Astrocyte of the cerebellum (primary cell): Measurements from ENCODE around the gene LDB2.

Experiments
- DNase-seq: peaks from one replicate; pipeline ENCODE4 v3.0.0-alpha.2; 2011; ENCODE audit warnings: low read depth
- H3K4me3 ChIP-seq: 2 replicates; pipeline ENCODE4 v1.5.1; 2011; ENCODE audit warnings: mild to moderate bottlenecking, low read depth, low read length, moderate library complexity
- in situ Hi-C: cut with HindIII; loops from 2 replicates; pipeline ENCODE4 v1.10.0; 2017; ENCODE audit warnings: low sequenced_read_pairs
- TF ChIP-seq, protein P1 (sequence below): IDR thresholded peaks from 2 replicates; pipeline ENCODE4 v1.5.1; 2012; ENCODE audit warnings: low read length, low read depth, moderate library complexity, mild to moderate bottlenecking; ENCODE audit errors: missing control alignments

LDB2 gene

DNA sequence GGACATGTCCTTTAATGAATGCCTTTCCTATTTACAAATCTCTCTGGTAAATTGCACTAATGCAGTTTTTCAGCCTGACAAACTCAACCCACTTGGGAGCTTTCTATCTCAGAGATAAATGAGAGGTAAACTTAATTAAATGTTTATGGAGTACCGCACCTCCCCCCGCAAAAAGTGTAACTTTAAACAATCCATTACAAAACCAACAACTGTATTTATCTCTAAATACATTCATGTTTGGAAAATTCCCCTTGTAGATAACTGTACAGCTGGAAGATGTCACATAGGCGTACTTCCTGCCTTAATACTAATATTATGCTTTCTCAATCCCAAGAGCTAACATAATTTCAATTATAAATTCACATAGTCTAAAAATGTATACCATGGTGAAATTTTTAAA is 215.5 kb downstream of the LDB2 start:
- H3K4me3 ChIP-seq: no peak overlapping the region
- in situ Hi-C loops: no loop called here
- TF ChIP-seq, protein P1, sequence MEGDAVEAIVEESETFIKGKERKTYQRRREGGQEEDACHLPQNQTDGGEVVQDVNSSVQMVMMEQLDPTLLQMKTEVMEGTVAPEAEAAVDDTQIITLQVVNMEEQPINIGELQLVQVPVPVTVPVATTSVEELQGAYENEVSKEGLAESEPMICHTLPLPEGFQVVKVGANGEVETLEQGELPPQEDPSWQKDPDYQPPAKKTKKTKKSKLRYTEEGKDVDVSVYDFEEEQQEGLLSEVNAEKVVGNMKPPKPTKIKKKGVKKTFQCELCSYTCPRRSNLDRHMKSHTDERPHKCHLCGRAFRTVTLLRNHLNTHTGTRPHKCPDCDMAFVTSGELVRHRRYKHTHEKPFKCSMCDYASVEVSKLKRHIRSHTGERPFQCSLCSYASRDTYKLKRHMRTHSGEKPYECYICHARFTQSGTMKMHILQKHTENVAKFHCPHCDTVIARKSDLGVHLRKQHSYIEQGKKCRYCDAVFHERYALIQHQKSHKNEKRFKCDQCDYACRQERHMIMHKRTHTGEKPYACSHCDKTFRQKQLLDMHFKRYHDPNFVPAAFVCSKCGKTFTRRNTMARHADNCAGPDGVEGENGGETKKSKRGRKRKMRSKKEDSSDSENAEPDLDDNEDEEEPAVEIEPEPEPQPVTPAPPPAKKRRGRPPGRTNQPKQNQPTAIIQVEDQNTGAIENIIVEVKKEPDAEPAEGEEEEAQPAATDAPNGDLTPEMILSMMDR: no peak
- no peak for DNase-seq

DNA sequence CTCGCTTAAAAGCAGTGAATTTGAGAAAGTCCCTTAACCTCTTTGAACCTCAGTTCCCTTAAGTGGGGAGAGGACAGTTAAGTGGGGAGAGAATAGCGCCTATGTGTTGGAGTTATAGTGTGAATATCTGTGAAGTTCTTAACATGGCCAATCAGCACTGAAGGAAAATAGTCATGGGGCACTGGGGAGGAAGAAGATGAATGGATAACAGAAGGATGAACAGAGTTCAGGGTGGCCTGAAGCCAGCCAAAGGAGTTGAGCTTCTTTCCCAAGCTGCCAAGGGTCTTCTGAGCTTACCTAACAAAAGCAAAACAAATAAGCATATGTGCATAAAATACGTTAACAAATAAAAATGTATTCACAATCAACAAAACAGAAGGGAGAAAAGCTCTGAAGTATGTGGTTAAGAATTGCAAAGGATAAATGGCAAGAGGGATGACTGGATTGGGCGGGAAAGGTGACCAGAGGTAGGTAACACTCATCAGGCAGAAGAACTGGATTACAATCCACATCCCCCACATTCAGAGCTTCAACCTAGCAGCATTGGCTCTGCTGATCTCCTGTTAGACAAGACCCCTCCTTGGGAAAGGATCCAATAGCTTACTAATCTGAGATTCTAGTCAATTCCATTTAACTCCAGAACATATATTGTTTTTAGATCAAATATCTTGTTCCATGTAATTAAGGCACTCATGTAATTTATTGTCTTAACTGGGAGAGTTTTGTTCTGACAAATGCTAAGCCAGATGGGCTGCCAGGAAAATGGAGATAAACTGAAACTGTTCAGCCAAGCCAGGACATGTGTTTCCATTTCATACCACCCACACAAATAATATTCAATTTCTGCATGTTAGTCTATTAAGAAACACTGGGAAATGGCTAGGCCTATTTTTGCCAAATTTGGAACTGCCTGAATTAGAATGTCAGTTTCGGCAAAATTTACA is 221.2 kb downstream of the LDB2 start:
- in situ Hi-C loops: no loop called here
- TF ChIP-seq, protein P1: no peak
- no peak for DNase-seq
- no peak overlapping the region for H3K4me3 ChIP-seq

DNA sequence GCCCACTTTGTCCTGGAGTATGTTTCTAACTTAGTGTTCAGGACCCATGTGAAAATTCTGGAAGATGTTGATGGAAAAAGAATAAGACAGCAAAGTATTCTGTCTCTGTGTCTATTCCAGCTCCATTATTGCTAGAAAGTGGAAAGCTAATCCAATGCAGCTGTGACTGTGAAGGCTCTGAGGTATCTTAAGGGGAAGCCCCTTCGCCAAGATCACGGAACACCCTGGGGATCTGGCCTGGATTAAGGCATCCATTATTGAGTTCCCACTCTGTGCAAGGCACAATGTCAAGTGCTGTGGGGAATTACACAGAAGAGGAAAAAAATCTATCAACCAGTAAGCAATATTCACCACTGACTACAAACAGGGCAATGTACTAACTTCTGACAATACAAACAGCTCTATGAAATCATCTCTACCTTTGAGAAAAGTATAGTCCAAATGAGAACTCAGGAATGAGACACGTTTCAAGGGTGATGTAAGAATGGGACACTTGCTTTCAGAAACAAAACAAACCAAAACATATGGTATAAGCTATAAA is 222.1 kb downstream of the LDB2 start:
- DNase-seq: no peak
- H3K4me3 ChIP-seq: no peak overlapping the region
- in situ Hi-C loops: no loop called here
- TF ChIP-seq, protein P1: no peak

DNA sequence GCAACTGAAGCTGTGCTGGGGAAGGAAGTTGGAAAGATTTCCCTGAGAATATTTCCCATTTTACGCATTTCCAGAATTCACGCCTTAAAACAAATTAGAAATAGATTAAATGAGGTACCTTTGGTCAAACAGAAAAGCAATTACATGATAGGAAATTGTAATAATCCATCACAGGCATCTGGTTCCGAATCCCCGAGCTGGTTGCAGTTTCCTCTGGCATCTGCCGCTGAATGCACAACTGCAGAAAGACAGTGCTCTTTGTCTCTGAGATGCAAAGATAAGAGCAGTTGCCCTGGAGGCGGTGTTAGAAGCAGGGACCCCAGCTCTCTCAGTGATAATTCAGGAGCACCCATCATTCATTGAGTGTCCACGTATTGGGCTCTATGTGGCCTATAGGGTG is 224.4 kb downstream of the LDB2 start:
- DNase-seq: no peak
- no peak overlapping the region for H3K4me3 ChIP-seq
- in situ Hi-C loops: no loop called here
- TF ChIP-seq, protein P1: no peak

DNA sequence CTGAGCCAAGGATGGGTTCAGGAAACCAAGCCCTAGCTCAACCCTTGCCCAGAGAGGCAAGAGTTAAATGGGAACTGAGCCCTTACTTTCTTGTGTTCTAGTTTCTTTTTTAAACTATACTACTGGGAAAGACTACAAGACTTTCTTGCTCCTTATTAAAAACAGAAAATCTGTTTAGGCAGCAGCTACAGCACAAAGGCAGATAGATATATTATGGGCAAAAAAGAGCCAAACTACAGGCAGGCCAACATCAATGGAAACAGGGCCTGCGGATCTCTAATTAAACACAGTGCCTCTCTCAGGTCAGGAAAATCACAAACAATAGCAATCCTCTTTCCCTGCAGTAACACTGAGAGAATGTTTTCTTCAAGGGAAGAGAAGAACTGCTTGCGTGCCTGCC is 226.0 kb downstream of the LDB2 start:
- TF ChIP-seq, protein P1: no peak
- no peak overlapping the region for H3K4me3 ChIP-seq
- no peak for DNase-seq
- in situ Hi-C loops: no loop called here

DNA sequence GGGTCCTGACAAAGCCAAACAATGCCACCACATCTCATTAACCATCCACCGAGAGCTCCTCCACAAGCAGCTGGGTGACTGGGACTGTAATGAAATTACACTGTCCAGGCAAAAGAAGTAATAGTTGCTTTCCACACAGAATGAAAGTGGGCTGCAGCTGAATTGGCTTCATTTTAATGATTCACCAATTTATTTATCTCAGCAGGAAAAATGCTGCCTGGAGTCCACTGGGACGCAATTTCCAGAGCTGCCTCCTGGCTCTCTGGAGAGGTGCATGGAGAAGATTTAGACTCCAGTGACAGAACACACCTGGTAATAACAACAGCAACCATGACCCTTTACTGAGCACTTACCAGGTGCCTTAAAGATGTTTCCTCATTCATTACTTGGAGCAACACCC is 226.7 kb downstream of the LDB2 start:
- in situ Hi-C loops: no loop called here
- TF ChIP-seq, protein P1: no peak
- DNase-seq: no peak
- no peak overlapping the region for H3K4me3 ChIP-seq
